HG03342 (cell line): ENCODE data around the gene CITED1.

Source experiments
- ATAC-seq: cut with Tn5 transposase; IDR thresholded peaks from one replicate; pipeline ENCODE4 v1.9.1; 2021; ENCODE audit warnings: mild to moderate bottlenecking, moderate library complexity; ENCODE audit not compliant: unreplicated experiment

The CITED1 gene

GRCh38 chrX:72271812-72272211 is 33.9 kb downstream of the CITED1 start:
- ATAC-seq = no peak

DNA sequence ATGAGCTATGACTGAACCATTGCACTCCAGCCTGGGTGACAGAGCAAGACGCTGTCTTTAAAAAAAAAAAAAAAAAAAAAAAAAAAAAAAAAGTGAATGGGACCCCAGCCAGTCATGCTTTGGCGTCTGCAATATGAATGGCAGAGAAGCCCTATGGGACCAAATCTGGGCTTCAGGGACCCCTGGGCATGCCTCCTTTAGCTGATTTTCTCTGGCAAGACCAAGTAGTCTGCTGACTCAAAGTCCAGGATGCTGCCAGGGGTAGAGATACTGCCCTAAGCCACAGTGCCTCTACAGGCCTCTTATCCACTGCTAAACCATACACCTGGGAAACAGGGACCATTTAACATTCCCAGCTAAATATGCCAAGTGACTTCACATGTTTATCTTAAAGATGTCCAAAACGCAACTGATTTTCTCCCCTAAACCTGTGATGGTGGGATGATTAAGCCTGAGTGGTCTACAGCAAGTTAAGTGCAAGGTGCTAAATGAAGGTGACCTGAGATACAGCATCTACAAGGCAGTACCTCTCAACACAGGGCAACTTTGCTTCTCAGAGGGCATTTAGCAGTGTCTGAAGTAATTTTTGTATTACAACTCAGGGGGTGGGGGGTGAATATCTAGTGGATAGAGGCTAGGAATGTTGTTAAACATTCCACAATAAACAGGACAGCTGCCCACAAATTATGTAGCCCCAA is 34.5 kb downstream of the CITED1 start:
- ATAC-seq = no peak

DNA sequence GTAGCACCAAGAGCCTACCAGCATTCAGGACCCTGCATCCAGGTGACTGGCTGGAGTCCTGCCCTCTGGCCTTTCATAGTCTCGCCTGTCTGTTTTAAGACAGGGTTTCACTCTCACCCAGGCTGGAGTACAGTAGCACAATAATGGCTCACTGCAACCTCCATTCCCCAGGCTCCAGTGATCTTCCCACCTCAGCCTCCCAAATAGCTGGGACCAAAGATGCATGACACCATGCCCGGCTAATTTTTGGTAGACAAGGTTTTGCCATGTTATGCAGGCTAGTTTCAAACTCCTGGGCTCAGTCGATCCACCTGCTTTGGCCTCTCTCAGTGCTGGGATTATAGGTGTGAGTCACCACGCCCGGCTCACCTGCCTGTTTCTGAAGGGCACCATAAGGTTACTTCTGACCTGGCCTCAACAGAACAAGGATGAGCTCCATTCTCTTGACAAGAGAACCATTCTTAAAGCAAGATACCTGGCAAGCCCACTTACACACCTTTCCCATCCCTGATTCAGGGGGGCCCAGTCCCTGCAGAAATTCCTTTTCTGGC is 35.3 kb downstream of the CITED1 start:
- no peak for ATAC-seq

GRCh38 chrX:72269671-72270251 is 36.0 kb downstream of the CITED1 start:
- no peak for ATAC-seq

DNA sequence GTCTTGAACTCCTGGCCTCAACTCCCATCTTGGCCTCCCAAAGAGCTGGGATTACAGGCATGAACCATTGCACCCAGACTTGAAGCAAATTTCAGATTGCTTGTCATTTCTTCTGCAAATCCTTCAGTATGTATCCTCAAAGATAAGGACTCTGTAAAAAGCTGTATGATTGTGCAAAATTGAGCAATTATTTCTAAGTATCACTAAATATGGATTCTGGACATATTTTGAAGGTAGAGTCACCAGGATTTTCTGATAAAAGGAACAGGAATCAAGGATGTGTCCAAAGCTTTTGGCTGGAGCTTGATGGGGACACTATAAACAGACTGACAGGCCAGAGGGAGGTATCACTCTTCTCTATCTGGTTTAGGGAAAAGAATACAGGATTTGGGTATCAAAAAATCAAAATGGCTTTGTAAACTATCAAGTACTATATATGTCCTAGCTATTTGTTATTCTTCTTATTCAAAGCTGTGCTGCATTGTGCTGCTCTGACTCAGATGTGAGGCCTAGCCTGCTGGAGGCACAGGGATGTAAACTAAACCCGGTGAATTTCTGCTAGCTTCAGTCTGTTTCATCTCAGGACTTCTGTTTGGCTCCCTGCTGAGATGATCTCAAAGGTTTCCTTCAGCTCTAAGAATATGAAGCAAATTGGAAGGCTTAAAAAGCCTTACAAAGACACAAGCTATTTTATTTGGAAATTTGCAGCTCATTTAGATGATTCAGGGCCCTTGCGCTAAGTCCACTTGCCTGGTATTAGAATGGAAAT is 36.9 kb downstream of the CITED1 start:
- no peak for ATAC-seq

- ATAC-seq = no peak
Observed at GRCh38 chrX:72265263-72265662, 40.5 kb downstream of the CITED1 start.

GRCh38 chrX:72262077-72262476 is 43.6 kb downstream of the CITED1 start:
- ATAC-seq = no peak

DNA sequence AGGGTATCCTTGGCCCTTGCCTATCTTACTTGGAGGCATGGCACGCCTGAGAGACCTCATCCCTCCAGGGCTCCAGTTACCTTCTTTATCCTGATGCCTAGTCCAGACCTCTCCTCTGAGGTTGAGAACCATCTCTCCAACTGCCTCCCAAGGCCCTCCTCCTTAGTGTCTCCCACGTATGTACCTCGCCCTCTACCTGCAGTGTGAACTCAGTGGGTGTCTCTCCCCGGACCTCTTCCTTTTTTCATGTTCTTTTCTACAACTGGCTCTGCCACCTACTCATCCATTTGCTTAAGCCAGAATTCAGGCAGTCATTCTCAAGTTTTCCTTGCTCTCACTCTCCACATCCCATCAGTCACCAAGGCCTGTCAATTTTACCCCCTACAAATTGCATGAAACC is 45.3 kb downstream of the CITED1 start:
- ATAC-seq = no peak

GRCh38 chrX:72258174-72258573 is 47.5 kb downstream of the CITED1 start:
- ATAC-seq = no peak

- no peak for ATAC-seq
Observed at GRCh38 chrX:72255864-72256263, 49.9 kb downstream of the CITED1 start.

DNA sequence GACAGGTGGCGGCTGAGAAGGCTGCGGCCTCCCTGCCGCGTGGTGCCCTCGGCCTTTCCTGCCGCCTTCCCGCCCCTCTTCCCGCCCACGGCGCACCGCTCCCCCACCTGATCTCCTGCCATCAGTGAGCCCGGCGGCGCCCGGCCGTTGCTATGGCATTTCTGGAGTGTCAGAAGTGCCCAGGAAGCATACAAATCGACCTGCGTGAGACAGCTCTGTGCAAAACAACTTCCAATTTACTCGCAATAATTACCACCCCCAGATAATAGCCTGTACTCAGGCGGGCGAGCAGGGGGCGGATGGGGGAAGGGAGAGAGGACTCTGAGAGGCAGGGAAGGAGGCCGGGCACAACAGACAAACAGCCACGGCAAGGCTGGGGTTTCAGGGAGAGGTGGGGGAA is 50.3 kb downstream of the CITED1 start:
- ATAC-seq = no peak

DNA sequence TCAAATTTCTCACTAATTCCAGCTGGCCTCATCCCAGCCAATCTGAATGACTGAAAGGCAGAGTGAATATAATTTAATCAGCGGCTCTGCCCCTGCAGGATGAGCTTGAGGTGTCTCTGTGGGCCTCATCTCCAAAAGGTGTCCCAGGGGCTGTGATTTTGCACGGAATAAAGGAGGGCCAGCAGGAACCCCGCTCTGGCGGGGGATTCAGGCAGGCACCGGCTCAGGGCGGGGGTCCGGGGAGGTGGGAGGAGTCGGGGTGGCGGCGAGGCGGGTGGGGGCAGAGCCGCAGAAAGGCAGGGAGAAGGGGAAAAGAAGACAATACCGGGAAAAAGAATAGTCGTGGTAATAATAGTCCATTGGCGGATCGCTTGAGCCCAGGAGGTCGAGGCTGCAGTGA is 50.9 kb downstream of the CITED1 start:
- no peak for ATAC-seq

DNA sequence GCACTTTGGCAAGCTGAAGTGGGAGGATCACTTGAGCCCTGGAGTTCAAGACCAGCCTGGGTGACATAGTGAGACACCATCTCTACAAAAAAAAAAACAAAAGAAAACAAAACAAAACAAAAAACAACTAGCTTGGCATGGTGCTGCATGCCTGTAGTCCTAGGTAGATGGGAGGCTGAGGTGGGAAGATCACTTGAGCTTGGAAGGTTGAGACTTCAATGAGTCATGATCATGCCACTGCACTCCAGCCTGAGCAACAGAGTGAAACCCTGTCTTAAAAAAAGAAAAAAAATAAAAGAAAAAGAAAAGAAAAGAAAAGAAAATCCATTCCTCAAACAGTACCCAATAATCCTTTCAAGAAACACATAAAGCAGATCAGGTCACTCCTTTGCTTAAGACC is 52.0 kb downstream of the CITED1 start:
- ATAC-seq = no peak
